Jurkat, Clone E6-1 (cell line): ENCODE data around the gene SYCE3. TPM values are rescaled to one million over a fixed set of nuclear protein-coding genes. Genes with fewer than 3 reads are reported as not detected.
A peak's percentile ranks its signal among the peaks of the same experiment; 100 is the strongest.
"Not testable (repeated sequence)": the region's sequence is repeated elsewhere in the genome, so short reads cannot be mapped to it uniquely, and the experiment has no call there.

Source experiments
- DNase-seq: peaks from one replicate; pipeline ENCODE4 v3.0.0-alpha.2; 2011; ENCODE audit warnings: low read depth, low spot score
- H3K4me3 ChIP-seq: 2 replicates; pipeline ENCODE4 v1.5.1; 2011; ENCODE audit warnings: mild to moderate bottlenecking, low read length, control low read depth, moderate library complexity
- polyA plus RNA-seq: library from polyadenylated mRNA; unstranded; fragments of >200 nt; gene quantifications from one replicate; pipeline ENCODE4 v1.2.1, GENCODE V29; 2012; ENCODE audit warnings: missing spikeins; ENCODE audit not compliant: insufficient read length, insufficient read depth

Gene SYCE3, protein sequence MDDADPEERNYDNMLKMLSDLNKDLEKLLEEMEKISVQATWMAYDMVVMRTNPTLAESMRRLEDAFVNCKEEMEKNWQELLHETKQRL
- polyA plus RNA-seq = 7.6 TPM

DNA sequence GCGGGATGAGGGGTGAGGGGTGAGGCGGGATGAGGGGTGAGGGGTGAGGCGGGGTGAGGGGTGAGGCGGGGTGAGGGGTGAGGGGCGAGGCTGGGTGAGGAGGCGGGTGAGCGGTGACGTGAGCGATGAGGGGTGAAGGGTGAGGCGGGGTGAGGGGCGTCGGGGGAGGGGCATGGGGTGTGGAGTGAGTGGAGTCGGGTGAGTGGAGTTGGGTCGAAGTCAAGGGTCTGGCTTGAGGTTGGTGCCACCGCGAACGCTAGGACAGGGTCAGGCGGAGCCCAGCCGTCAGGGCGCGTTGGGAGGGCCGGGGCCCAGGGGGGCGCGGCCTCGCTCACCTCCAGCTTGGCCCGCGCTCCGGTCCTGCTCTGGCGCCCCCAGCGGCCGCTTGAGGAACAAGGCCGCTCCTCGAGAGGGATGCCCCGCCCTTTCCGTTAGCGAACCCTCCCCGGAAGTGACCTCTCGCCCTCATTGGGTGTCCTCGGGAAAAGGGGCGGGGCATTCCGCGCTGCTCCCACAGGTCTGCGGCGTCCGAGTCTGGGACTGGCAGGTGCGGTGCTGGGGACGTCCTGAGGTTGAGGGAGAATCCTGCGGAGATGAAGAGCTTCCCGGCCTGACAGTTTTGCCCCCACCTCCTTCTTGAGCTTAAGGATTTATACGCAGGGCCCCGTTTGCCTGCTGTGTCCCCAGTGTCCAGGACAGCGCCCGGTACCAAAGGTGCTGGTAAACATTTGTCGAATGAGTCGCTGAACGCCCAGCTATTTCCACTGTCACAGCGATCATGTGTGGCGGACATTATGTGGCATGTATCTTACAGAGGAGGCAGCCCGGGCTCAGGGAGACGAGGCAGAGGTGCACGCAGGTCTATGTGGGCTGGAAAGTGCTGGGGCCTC lies at the start of gene SYCE3:
Gene SYCE3 (minus strand): TSS at position 397 of the 890 bp plus-strand sequence. CDS start 6,514 bp downstream, outside the sequence.
- peak within 1 kb of the TSS; percentile 79 for H3K4me3 ChIP-seq
- DNase-seq = peak; percentile 87

- no peak for DNase-seq
- no peak overlapping the region for H3K4me3 ChIP-seq
These were observed 49.4 kb upstream of the SYCE3 start for GRCh38 chr22:50612168-50612527.

DNA sequence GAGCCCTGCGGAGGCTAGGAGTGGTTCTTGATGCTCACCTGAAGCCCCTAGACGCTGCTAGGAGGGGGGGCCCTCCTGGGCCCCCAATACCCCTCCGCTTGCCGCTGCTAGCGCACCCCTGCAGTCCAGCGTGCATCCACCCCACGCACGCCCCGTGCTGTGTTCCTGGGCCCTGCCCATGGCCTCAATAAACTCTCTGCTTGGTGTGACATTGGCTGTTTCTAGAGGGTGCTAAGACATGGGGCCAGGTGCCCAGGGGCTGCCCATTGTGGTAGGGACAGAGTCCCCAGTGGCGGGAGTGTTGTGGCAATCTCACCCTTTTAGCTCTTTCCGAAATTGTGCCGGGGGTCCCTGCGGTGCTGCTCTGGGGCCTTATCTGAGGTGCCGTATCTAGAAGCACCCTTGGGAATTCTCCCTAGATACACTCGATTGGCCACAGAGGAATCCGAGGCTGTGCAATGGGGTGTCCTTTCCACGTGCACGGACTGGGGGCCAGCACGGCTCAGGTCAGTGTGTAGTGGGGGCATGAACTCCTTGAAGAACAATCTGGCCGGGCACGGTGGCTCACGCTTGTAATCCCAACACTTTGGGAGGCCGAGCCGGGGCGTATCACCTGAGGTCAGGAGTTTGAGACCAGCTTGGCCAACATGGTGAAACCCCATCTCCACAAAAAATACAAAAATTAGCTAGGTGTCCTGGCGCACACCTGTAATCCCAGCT lies 48.8 kb upstream of the SYCE3 start:
- no peak overlapping the region for H3K4me3 ChIP-seq

GRCh38 chr22:50610581-50610980 lies 47.9 kb upstream of the SYCE3 start:
- no peak for DNase-seq
- no peak overlapping the region for H3K4me3 ChIP-seq

More for the DNA sequence above, 48.8 kb upstream of the SYCE3 start:
- no peak for DNase-seq

DNA sequence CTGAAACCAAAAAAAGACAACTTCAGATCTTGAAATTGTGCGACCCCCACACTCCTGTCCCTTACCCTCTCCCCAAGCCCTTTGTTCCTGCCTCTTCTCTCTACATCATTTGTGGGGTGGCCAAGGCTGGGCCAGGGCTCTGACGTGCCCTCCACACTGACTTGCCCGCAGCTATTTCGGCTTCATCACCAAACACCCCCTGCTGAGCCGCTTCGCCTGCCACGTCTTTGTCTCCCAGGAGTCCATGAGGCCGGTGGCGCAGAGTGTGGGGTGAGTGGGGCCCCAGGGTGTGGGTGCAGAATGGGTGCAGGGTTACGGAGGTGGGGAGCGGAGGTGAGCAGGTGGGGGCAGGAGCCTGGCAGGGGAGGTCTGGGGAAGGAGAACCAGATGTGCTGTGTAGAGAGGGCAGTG lies 47.3 kb upstream of the SYCE3 start:
- H3K4me3 ChIP-seq = no peak overlapping the region
- no peak for DNase-seq

DNA sequence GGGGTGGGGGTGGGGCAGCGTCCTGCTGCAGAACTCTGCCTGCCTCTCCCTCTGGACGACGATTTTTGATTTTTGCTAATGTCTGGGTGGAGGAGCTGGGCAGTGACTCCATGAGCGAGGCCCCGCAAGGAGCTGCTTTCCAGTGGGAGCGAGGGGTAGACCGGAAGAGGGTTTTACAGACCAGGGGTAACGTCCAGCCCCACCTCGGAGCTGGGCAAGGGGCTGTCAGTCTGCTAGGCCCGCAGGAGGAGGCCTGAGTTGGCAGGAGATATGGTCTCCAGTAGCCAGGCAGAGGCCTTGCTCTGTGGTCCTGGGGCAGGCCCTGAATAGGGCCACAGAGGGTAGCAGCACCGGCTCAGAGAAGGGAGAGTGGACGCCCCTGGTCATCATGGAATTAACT lies 46.9 kb upstream of the SYCE3 start:
- DNase-seq = no peak
- no peak overlapping the region for H3K4me3 ChIP-seq

- no peak overlapping the region for H3K4me3 ChIP-seq
- DNase-seq = no peak
These were observed 46.3 kb upstream of the SYCE3 start for GRCh38 chr22:50608996-50609395.

- H3K4me3 ChIP-seq, DNase-seq: not testable (repeated sequence)
These were observed 45.5 kb upstream of the SYCE3 start for GRCh38 chr22:50608058-50608840.

GRCh38 chr22:50607659-50608020 lies 44.9 kb upstream of the SYCE3 start:
- DNase-seq = no peak
- H3K4me3 ChIP-seq = no peak overlapping the region

- DNase-seq = no peak
- no peak overlapping the region for H3K4me3 ChIP-seq
These were observed 44.4 kb upstream of the SYCE3 start for GRCh38 chr22:50606946-50607658.

GRCh38 chr22:50606165-50606945 lies 43.6 kb upstream of the SYCE3 start:
- H3K4me3 ChIP-seq = no peak overlapping the region
- DNase-seq = no peak

- DNase-seq = no peak
- no peak overlapping the region for H3K4me3 ChIP-seq
These were observed 42.9 kb upstream of the SYCE3 start for GRCh38 chr22:50605613-50606074.

GRCh38 chr22:50605002-50605612 lies 42.4 kb upstream of the SYCE3 start:
- no peak for DNase-seq
- no peak overlapping the region for H3K4me3 ChIP-seq

DNA sequence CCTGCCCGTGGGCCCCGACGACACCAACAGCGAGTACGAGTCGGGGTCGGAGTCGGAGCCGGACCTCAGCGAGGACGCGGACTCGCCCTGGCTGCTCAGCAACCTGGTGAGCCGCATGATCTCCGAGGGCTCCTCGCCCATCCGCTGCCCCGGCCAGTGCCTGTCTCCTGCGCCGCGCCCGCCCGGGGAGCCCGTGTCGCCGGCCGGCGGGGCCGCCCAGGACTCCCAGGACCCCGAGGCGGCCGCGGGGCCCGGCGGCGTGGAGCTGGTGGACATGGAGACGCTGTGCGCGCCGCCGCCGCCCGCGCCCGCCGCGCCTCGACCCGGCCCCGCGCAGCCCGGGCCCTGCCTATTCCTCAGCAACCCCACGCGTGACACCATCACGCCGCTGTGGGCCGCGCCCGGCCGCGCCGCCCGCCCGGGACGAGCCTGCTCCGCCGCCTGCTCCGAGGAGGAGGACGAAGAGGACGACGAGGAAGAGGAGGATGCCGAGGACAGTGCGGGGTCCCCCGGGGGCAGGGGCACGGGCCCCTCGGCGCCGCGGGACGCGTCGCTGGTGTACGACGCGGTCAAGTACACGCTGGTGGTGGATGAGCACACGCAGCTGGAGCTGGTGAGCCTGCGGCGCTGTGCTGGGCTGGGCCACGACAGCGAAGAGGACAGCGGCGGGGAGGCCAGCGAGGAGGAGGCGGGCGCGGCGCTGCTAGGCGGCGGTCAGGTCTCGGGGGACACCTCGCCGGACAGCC lies 41.7 kb upstream of the SYCE3 start:
- no peak for DNase-seq
- H3K4me3 ChIP-seq = no peak overlapping the region

GRCh38 chr22:50603511-50604255 lies 41.0 kb upstream of the SYCE3 start:
- H3K4me3 ChIP-seq = no peak overlapping the region

DNA sequence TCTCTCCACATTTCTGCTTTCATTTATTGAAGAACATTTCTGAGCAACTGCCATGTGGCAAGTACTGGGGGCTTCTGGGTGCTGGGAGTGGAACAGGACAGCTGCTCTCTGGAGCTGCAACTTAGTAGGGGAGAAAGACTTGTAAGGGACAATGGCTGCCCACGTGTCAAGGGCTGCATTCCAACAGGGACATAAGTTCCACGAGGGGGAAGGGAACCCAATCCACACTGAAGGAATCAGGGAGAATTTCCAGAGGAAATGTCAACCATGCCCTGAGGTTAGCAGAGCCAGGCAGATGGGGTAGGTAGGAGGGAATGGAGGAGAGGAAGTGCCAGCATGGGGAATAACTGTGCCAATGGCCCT lies 39.6 kb upstream of the SYCE3 start:
- DNase-seq = no peak
- no peak overlapping the region for H3K4me3 ChIP-seq

More at GRCh38 chr22:50603511-50604255, 41.0 kb upstream of the SYCE3 start:
- DNase-seq = no peak
